OCI-LY3 (cell line): ENCODE data around the gene CELF2.

ENCODE experiments used
- H2AFZ ChIP-seq: fragments of 200-600, 300-600 bp; shearing (Covaris generic); 2 replicates; pipeline ENCODE4 v1.6.0; 2014; ENCODE audit warnings: antibody characterized with exemption, low read depth, low read length
- H3K27ac ChIP-seq: fragments of 200-600, 300-600 bp; sonication (generic); 2 replicates; pipeline ENCODE4 v1.5.1; 2014; ENCODE audit warnings: mild to moderate bottlenecking, low read length, moderate library complexity, mixed read lengths
- H3K27me3 ChIP-seq: fragments of 200-600, 300-600 bp; sonication (generic); 2 replicates; pipeline ENCODE4 v1.6.1; 2014; ENCODE audit warnings: low read depth, low read length, mixed read lengths
- H3K36me3 ChIP-seq: fragments of 200-600, 300-600 bp; sonication (generic); replicated peaks from 2 replicates; pipeline ENCODE3; 2014; ENCODE audit warnings: low read depth, low read length, mixed read lengths
- H3K4me1 ChIP-seq: fragments of 300-600, 200-600 bp; sonication (generic); 2 replicates; pipeline ENCODE4 v1.6.1; 2014; ENCODE audit warnings: low read length, mixed read lengths
- H3K4me2 ChIP-seq: fragments of 200-600, 300-600 bp; sonication (generic); 2 replicates; pipeline ENCODE4 v1.6.1; 2014; ENCODE audit warnings: low read length, mixed read lengths
- H3K4me3 ChIP-seq: fragments of 300-600, 200-600 bp; sonication (generic); 2 replicates; pipeline ENCODE4 v1.5.1; 2014; ENCODE audit warnings: antibody characterized with exemption, mild to moderate bottlenecking, low read length, moderate library complexity
- H3K79me2 ChIP-seq: fragments of 300-600, 200-600 bp; shearing (Covaris generic); 2 replicates; pipeline ENCODE4 v1.6.1; 2014; ENCODE audit warnings: mild to moderate bottlenecking, low read length, mixed read lengths
- H3K9ac ChIP-seq: fragments of 300-600, 200-600 bp; shearing (Covaris generic); 2 replicates; pipeline ENCODE4 v1.6.0; 2014; ENCODE audit warnings: mild to moderate bottlenecking, low read length, moderate library complexity
- H3K9me3 ChIP-seq: fragments of 200-600, 300-600 bp; shearing (Covaris generic); 2 replicates; pipeline ENCODE4 v1.6.1; 2014; ENCODE audit warnings: low read length, mixed read lengths; ENCODE audit not compliant: insufficient read depth
- H4K20me1 ChIP-seq: fragments of 200-600, 300-600 bp; sonication (generic); 2 replicates; pipeline ENCODE4 v1.6.1; 2016; ENCODE audit warnings: low read length, mixed read lengths; ENCODE audit not compliant: insufficient read depth
- EZH2phosphoT487 ChIP-seq: fragments of 200-600 bp; shearing (Covaris generic); IDR thresholded peaks from 2 replicates; pipeline ENCODE4 v1.6.1; 2018; ENCODE audit warnings: antibody characterized with exemption, mixed run types, low read depth
- TF ChIP-seq, protein P1 (sequence below): fragments of 200-600, 300-600 bp; sonication (generic); IDR thresholded peaks from 2 replicates; pipeline ENCODE4 v1.5.1; 2014; ENCODE audit warnings: antibody characterized with exemption, low read length, low read depth

Gene CELF2

GRCh38 chr10:11329062-11329673 is 311.5 kb downstream of the CELF2 start:
- H3K4me2 ChIP-seq = no peak overlapping the region
- no peaks in the 10 kb centered on the region for H3K27me3 ChIP-seq

DNA sequence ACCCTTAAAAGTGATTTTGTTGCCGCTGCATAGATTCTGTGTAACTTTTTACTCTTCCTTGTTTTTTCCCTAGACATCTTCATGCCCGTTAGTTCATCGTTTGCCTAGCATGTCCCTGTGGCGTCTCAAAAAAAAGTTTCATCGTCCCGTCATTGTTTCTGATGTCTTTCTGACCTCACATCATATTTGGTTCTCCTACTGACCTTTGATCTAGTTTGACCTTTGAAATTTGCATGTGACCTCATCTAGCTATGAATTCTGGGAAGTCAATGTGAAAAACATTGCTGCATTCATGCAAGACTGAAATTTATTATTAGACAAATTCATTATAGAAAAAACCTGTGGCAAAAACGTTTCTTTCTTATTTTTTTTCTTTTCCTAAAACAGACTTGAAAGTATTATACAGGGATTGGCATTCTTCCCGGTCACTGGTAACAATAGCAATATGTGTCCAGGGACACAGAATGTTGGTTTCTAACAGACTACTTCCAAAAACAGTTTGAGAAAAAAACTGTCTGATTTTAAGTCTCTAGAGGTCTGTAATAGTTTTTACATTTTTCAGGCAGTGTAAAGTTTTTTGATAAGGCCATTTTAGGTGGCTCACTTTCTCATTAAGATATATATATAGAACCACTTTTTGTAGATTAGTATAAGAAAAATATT is 312.8 kb downstream of the CELF2 start:
- no peak overlapping the region for H2AFZ ChIP-seq
- no peaks in the 10 kb centered on the region for H3K4me1 ChIP-seq
- no peak overlapping the region for H3K4me2 ChIP-seq
- H3K4me3 ChIP-seq = no peak overlapping the region
- TF ChIP-seq, protein P1, sequence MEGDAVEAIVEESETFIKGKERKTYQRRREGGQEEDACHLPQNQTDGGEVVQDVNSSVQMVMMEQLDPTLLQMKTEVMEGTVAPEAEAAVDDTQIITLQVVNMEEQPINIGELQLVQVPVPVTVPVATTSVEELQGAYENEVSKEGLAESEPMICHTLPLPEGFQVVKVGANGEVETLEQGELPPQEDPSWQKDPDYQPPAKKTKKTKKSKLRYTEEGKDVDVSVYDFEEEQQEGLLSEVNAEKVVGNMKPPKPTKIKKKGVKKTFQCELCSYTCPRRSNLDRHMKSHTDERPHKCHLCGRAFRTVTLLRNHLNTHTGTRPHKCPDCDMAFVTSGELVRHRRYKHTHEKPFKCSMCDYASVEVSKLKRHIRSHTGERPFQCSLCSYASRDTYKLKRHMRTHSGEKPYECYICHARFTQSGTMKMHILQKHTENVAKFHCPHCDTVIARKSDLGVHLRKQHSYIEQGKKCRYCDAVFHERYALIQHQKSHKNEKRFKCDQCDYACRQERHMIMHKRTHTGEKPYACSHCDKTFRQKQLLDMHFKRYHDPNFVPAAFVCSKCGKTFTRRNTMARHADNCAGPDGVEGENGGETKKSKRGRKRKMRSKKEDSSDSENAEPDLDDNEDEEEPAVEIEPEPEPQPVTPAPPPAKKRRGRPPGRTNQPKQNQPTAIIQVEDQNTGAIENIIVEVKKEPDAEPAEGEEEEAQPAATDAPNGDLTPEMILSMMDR = no peak
- no peak for TF ChIP-seq EZH2phosphoT487
- no peak overlapping the region for H3K9ac ChIP-seq
- no peaks in the 10 kb centered on the region for H3K79me2 ChIP-seq
- no peaks in the 10 kb centered on the region for H3K36me3 ChIP-seq
- no peaks in the 10 kb centered on the region for H3K9me3 ChIP-seq
- H3K27ac ChIP-seq = no peak overlapping the region
- no peaks in the 10 kb centered on the region for H3K27me3 ChIP-seq
- no peaks in the 10 kb centered on the region for H4K20me1 ChIP-seq

More at GRCh38 chr10:11329062-11329673, 311.5 kb downstream of the CELF2 start:
- TF ChIP-seq EZH2phosphoT487 = no peak
- TF ChIP-seq, protein P1 = no peak
- Histone ChIP-seq H3K4me3 (no peak overlapping the region), H3K79me2 (no peaks in the 10 kb centered on the region), H2AFZ (no peak overlapping the region), H3K9ac (no peak overlapping the region), H3K36me3 (no peaks in the 10 kb centered on the region), H3K4me1 (no peaks in the 10 kb centered on the region), H3K27ac (no peak overlapping the region), H4K20me1 (no peaks in the 10 kb centered on the region), H3K9me3 (no peaks in the 10 kb centered on the region)

DNA sequence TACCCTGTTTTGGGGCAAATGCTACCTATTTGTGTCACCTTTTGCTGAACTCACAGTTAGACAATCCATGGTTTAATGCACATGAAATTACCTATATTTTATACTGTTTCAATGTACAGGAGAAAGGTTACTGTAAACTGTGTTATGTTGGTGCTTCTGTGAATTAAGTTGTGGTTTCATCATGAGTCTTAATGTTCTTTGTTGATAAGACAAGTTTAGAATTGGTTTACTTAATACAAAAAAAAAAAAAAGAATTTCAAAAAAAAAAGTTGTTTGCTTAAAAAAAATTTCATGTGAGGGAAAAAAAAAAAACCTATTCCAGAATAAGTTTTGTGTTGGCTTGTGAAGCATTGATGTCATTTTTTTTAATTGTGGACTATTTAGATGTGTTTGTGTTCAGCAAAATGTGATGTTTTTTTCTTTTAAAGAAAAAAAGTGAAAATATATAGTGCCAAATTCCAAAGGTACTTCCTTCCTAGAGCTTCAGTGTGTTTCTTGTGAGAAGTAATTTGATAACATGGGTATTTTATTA is 313.4 kb downstream of the CELF2 start:
- Histone ChIP-seq H4K20me1 (no peaks in the 10 kb centered on the region), H2AFZ (no peak overlapping the region), H3K4me2 (no peak overlapping the region), H3K27me3 (no peaks in the 10 kb centered on the region), H3K79me2 (no peaks in the 10 kb centered on the region), H3K4me1 (no peaks in the 10 kb centered on the region), H3K9ac (no peak overlapping the region), H3K4me3 (no peak overlapping the region), H3K36me3 (no peaks in the 10 kb centered on the region), H3K9me3 (no peaks in the 10 kb centered on the region), H3K27ac (no peak overlapping the region)
- TF ChIP-seq, protein P1 = no peak
- no peak for TF ChIP-seq EZH2phosphoT487

GRCh38 chr10:11331726-11332125 is 314.1 kb downstream of the CELF2 start:
- Histone ChIP-seq H3K9me3 (no peaks in the 10 kb centered on the region), H3K27me3 (no peaks in the 10 kb centered on the region), H3K4me1 (no peaks in the 10 kb centered on the region), H3K4me2 (no peak overlapping the region), H2AFZ (no peak overlapping the region), H3K4me3 (no peak overlapping the region), H4K20me1 (no peaks in the 10 kb centered on the region), H3K9ac (no peak overlapping the region), H3K79me2 (no peaks in the 10 kb centered on the region), H3K36me3 (no peaks in the 10 kb centered on the region), H3K27ac (no peak overlapping the region)
- TF ChIP-seq, protein P1 = no peak
- TF ChIP-seq EZH2phosphoT487 = no peak
